ENCODE results near the gene ADCYAP1R1. TPM values are rescaled to one million over a fixed set of nuclear protein-coding genes. Genes with fewer than 3 reads are reported as not detected.

The ADCYAP1R1 gene
- total RNA-seq, 1 experiment from 2014 or later, result not detected

- Histone ChIP-seq H3K9me2 (ENCODE audit: insufficient read depth) (no peaks in the 10 kb centered on the region), H3K4me2 (no peak overlapping the region), H3K27me3 (ENCODE audit: insufficient read depth, low read depth) (peaks cover 77% of the 10 kb centered on the region), H3K4me3 (no peak overlapping the region), H4K20me1 (ENCODE audit: insufficient read depth) (no peaks in the 10 kb centered on the region), H3K79me2 (ENCODE audit: low read depth) (no peaks in the 10 kb centered on the region), H3K27ac (no peak overlapping the region), H3K36me3 (ENCODE audit: low read depth) (no peaks in the 10 kb centered on the region), H3F3A (ENCODE audit: insufficient read depth, low read depth) (no peaks in the 10 kb centered on the region), H3K4me1 (replicated peaks; ENCODE audit: insufficient read depth) (no peaks in the 10 kb centered on the region), H2AFZ (no peak overlapping the region), H3K9me3 (ENCODE audit: insufficient read depth, low read depth) (no peaks in the 10 kb centered on the region)
- ChIA-PET POLR2A (ENCODE audit: unreplicated experiment) (no interaction called here), CTCF (no interaction called here)
- intact Hi-C loops (cut with micrococcal nuclease; ENCODE audit: unreplicated experiment), result no loop called here
- no TSS peak for BruUV-seq (replicated peaks)
- no peak for DNase-seq
- TF ChIP-seq EZH2 (IDR thresholded peaks at IDR 0.05; ENCODE audit: low read depth) (no peak), CTCF (conservative IDR thresholded peaks at IDR 0.05) (no peak)
Measured at GRCh38 chr7:31052841-31053601, 913 bp downstream of the ADCYAP1R1 start.

GRCh38 chr7:31053986-31054385 is 1.9 kb downstream of the ADCYAP1R1 start:
- no peaks in the 10 kb centered on the region for H3F3A ChIP-seq (ENCODE audit: insufficient read depth, low read depth)
- H3K4me1 ChIP-seq (replicated peaks; ENCODE audit: insufficient read depth), result no peaks in the 10 kb centered on the region
- H3K9me2 ChIP-seq (ENCODE audit: insufficient read depth), result no peaks in the 10 kb centered on the region
- POLR2A ChIA-PET (ENCODE audit: unreplicated experiment), result no interaction called here
- no peak overlapping the region for H3K4me2 ChIP-seq
- intact Hi-C loops (cut with micrococcal nuclease; ENCODE audit: unreplicated experiment), result no loop called here
- CTCF ChIA-PET, result no interaction called here
- no peaks in the 10 kb centered on the region for H3K36me3 ChIP-seq (ENCODE audit: low read depth)
- H3K27ac ChIP-seq, result no peak overlapping the region
- peaks cover 77% of the 10 kb centered on the region for H3K27me3 ChIP-seq (ENCODE audit: insufficient read depth, low read depth)
- H2AFZ ChIP-seq, result no peak overlapping the region
- no peaks in the 10 kb centered on the region for H3K9me3 ChIP-seq (ENCODE audit: insufficient read depth, low read depth)
- BruUV-seq (replicated peaks), result no TSS peak
- no peak for TF ChIP-seq EZH2 (IDR thresholded peaks at IDR 0.05; ENCODE audit: low read depth)
- TF ChIP-seq CTCF (conservative IDR thresholded peaks at IDR 0.05), result no peak
- DNase-seq, result no peak
- no peak overlapping the region for H3K4me3 ChIP-seq
- no peaks in the 10 kb centered on the region for H3K79me2 ChIP-seq (ENCODE audit: low read depth)
- no peaks in the 10 kb centered on the region for H4K20me1 ChIP-seq (ENCODE audit: insufficient read depth)

GRCh38 chr7:31054608-31055278 is 2.6 kb downstream of the ADCYAP1R1 start:
- BruUV-seq (replicated peaks), result no TSS peak
- Histone ChIP-seq H3K9me3 (ENCODE audit: insufficient read depth, low read depth) (no peaks in the 10 kb centered on the region), H3K4me2 (no peak overlapping the region), H3K36me3 (ENCODE audit: low read depth) (no peaks in the 10 kb centered on the region), H3K79me2 (ENCODE audit: low read depth) (no peaks in the 10 kb centered on the region), H3K27me3 (ENCODE audit: insufficient read depth, low read depth) (peaks cover 76% of the 10 kb centered on the region), H4K20me1 (ENCODE audit: insufficient read depth) (no peaks in the 10 kb centered on the region), H3K27ac (no peak overlapping the region), H3K4me3 (no peak overlapping the region), H3K9me2 (ENCODE audit: insufficient read depth) (no peaks in the 10 kb centered on the region), H3F3A (ENCODE audit: insufficient read depth, low read depth) (no peaks in the 10 kb centered on the region), H3K4me1 (replicated peaks; ENCODE audit: insufficient read depth) (no peaks in the 10 kb centered on the region), H2AFZ (no peak overlapping the region)
- ChIA-PET POLR2A (ENCODE audit: unreplicated experiment) (no interaction called here), CTCF (no interaction called here)
- TF ChIP-seq EZH2 (IDR thresholded peaks at IDR 0.05; ENCODE audit: low read depth) (no peak), CTCF (conservative IDR thresholded peaks at IDR 0.05) (no peak)
- DNase-seq, result no peak
- intact Hi-C loops (cut with micrococcal nuclease; ENCODE audit: unreplicated experiment), result no loop called here

All from PC-9 (cell line).